Heart left ventricle (tissue), 16 donors: ENCODE data around the gene GABBR2. TPM values are rescaled to one million over a fixed set of nuclear protein-coding genes. Genes with fewer than 3 reads are reported as not detected.

ENCODE experiments used
- ATAC-seq, 4 donors: fragments of 200-7000 bp; cut with Tn5 transposase; one replicate each; pipeline ENCODE4 v1.9.1; 2020 to 2022; ENCODE audit warnings: moderate library complexity in 4 of 4, mild to moderate bottlenecking in 3 of 4, moderate number of reproducible peaks in 1 of 4
- DNase-seq, 5 donors: peaks; one replicate each; pipeline ENCODE4 v3.0.0-alpha.2; 2020
- H3K27ac ChIP-seq, 12 donors: fragments of 200-600 bp; sonication (generic) in 4 of 12; one replicate each; pipeline versions ENCODE4 v1.5.0 to v1.8.0; 2016 to 2022; ENCODE audit warnings: mild to moderate bottlenecking in 2 of 12
- H3K27me3 ChIP-seq, 9 donors: fragments of 200-600 bp; sonication (generic) in 2 of 9; one replicate each; pipeline versions ENCODE4 v1.5.1 to v1.8.0; 2016 to 2022; ENCODE audit warnings: mild to moderate bottlenecking in 3 of 9
- H3K36me3 ChIP-seq, 9 donors: fragments of 200-600 bp; sonication (generic) in 2 of 9; one replicate each; pipeline versions ENCODE4 v1.5.0 to v1.8.0; 2018 to 2022; ENCODE audit warnings: mild to moderate bottlenecking in 2 of 9
- H3K4me1 ChIP-seq, 12 donors: fragments of 200-600 bp; sonication (generic) in 4 of 12; one replicate each; pipeline versions ENCODE4 v1.5.0 to v1.8.0; 2016 to 2022; ENCODE audit warnings: mild to moderate bottlenecking in 3 of 12
- H3K4me3 ChIP-seq, 12 donors: fragments of 200-600 bp; sonication (generic) in 4 of 12; one replicate each; pipeline versions ENCODE4 v1.5.0 to v1.8.0; 2017 to 2022; ENCODE audit warnings: mild to moderate bottlenecking in 9 of 12, moderate library complexity in 4 of 12
- H3K9me3 ChIP-seq, 12 donors: fragments of 200-600 bp; sonication (generic) in 4 of 12; one replicate each; pipeline versions ENCODE4 v1.5.0 to v1.8.0; 2016 to 2022; ENCODE audit warnings: mild to moderate bottlenecking in 1 of 12
- POLR2A ChIP-seq, 2 donors: fragments of 450-650 bp; IDR thresholded peaks; one replicate each; pipeline ENCODE4 v1.6.1; 2017; ENCODE audit warnings: antibody characterized with exemption in 2 of 2, mild to moderate bottlenecking in 2 of 2, moderate library complexity in 2 of 2
- WGBS, 4 donors: extraction: QIAGEN DNeasy Blood & Tissue Kit in 2 of 4; methylation state at CpG; one replicate each; pipeline versions ENCODE4 v1.1.5 to v1.1.7; 2013 to 2018; 5-methylcytosine and 5-hydroxymethylcytosine counted together
- intact Hi-C, 10 donors: fragments of 100-400 bp; cut with DNase I; formaldehyde crosslinking; loops; one replicate each; pipeline versions ENCODE4 v1.11.1 to v1.14.2; 2022
- polyA plus RNA-seq, 2 donors: library from polyadenylated mRNA; stranded (reverse); fragments of 200-250 nt; gene quantifications; one replicate each; pipeline ENCODE4 v1.2.3, GENCODE V29; 2013
- total RNA-seq, 9 donors: library from RNA; depleted of rRNA in 2 of 9; stranded (reverse); fragments of >200 nt in 2 of 9; fragmentation: NEBNext Ultra II Directional in 3 of 9; extraction: Animal tissue kit (Norgen Biotek cat#: 25700) in 3 of 9; gene quantifications; one replicate each; pipeline versions ENCODE4 v1.1.0 to v1.2.4, GENCODE V29; 2016 to 2023
- TF ChIP-seq, protein P1 (sequence below), 12 donors: fragments of 200-600 bp; sonication (generic) in 4 of 12; IDR thresholded peaks; one replicate each; pipeline versions ENCODE4 v1.5.0 to v1.8.0; 2018 to 2022; ENCODE audit warnings: antibody characterized with exemption in 12 of 12, mild to moderate bottlenecking in 5 of 12
- donor health status: ischemic (EF 13 %, LVEDD 7.1; RV severe dilation, severe dysfunction).
- donor health status: healthy with polysubstance abuse.
- donor health status: DM: no; HTN: yes; CAD: no.
- donor health status: DM: no; HTN: no; CAD: no.
- donor health status: ischemic (EF 25% LVEDD 6.9; RV normal size, moderate dysfunction).
- donor health status: ischemic (EF 25% LVEDD 5.7; RV mildly dilated, moderate dysfunction).
- donor health status: healthy.
- donor health status: DM: yes; HTN: yes; CAD: no.
- donor health status: ischemic (EF 35%, LVEDD 5.7; RV mildly dilated, moderate dysfunction).
- donor health status: nonischemic (EF 11% LVEDD 7.7; RV severe dilation, severe dysfunction).
- donor health status: DM: yes; HTN: yes; CAD: no.
- donor health status: PGD.
- donor health status: ischemic (EF 29% LVEDD 5.4; RV normal size, mild dysfunction).
- donor health status: nonischemic (EF 23%, LVEDD 6.1; RV moderate dilation, normal function).

The GABBR2 gene
- total and polyA plus RNA-seq, 11 donors = 0.11 to 3.4 (median 0.58) TPM

DNA sequence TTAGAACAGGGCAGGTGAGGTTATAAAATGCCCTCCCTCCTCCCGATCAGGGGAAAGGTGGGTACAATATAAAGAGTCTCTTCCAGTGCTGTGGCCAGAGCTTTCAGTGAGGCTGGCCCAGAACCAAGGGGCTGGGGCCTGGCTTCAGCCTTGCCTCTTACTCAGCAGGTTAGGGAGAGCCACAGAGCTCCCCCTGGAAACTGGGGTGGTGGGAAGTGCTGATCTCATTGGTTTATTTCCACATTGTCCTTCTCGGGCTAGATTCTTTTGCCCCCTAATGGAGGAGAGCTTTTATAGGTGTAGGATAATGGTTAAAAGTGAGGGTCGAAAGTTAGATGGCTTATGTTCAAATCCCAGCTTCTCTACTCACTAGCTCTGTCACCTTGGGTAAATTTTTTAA lies 266.6 kb downstream of the GABBR2 start:
- Histone ChIP-seq H3K4me1 (no peaks in the 10 kb centered on the region), H3K27ac (no peak overlapping the region), H3K36me3 (no peaks in the 10 kb centered on the region), H3K27me3 (peaks cover 0 to 17% (median 0%) of the 10 kb centered on the region in 9 donors), H3K4me3 (no peak overlapping the region), H3K9me3 (no peaks in the 10 kb centered on the region)
- no peak for DNase-seq
- WGBS, 4 donors = 57 to 67% (median 62%) methylated on average over 3 of the region's 3 CpGs
- TF ChIP-seq, protein P1, sequence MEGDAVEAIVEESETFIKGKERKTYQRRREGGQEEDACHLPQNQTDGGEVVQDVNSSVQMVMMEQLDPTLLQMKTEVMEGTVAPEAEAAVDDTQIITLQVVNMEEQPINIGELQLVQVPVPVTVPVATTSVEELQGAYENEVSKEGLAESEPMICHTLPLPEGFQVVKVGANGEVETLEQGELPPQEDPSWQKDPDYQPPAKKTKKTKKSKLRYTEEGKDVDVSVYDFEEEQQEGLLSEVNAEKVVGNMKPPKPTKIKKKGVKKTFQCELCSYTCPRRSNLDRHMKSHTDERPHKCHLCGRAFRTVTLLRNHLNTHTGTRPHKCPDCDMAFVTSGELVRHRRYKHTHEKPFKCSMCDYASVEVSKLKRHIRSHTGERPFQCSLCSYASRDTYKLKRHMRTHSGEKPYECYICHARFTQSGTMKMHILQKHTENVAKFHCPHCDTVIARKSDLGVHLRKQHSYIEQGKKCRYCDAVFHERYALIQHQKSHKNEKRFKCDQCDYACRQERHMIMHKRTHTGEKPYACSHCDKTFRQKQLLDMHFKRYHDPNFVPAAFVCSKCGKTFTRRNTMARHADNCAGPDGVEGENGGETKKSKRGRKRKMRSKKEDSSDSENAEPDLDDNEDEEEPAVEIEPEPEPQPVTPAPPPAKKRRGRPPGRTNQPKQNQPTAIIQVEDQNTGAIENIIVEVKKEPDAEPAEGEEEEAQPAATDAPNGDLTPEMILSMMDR (IDR thresholded peaks at IDR 0.05) = no peak
- TF ChIP-seq POLR2A (IDR thresholded peaks at IDR 0.05) = no peak
- intact Hi-C loops = no loop called here
- no peak for ATAC-seq

DNA sequence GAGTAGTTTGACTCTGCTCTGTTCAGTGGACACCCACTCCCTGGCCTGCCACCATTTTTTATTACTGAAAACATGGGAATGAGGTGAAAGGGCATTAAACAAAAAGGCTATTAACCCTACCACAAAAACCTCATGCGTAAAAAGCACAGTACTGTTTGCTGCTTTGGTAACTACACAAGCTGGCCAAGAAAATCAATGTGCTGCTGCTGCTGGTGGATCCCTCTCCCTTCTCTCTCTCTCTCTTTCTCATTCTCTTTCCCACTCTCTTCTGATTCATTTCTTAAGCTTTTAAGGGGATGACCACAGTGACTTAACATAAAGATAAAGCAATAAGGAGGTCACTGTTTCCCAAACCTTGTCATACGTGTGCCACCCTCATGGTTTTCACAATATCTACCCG lies 270.1 kb downstream of the GABBR2 start:
- no peak for DNase-seq
- no peak for TF ChIP-seq POLR2A (IDR thresholded peaks at IDR 0.05)
- TF ChIP-seq, protein P1 (IDR thresholded peaks at IDR 0.05) = no peak
- Histone ChIP-seq H3K4me1 (no peaks in the 10 kb centered on the region), H3K27ac (no peak overlapping the region), H3K36me3 (no peaks in the 10 kb centered on the region), H3K4me3 (no peak overlapping the region), H3K9me3 (no peaks in the 10 kb centered on the region), H3K27me3 (peaks cover 0 to 12% (median 0%) of the 10 kb centered on the region in 9 donors)
- 72 to 92% (median 89%) methylated on average over 3 of the region's 3 CpGs for WGBS, 4 donors
- intact Hi-C loops = no loop called here
- no peak for ATAC-seq

DNA sequence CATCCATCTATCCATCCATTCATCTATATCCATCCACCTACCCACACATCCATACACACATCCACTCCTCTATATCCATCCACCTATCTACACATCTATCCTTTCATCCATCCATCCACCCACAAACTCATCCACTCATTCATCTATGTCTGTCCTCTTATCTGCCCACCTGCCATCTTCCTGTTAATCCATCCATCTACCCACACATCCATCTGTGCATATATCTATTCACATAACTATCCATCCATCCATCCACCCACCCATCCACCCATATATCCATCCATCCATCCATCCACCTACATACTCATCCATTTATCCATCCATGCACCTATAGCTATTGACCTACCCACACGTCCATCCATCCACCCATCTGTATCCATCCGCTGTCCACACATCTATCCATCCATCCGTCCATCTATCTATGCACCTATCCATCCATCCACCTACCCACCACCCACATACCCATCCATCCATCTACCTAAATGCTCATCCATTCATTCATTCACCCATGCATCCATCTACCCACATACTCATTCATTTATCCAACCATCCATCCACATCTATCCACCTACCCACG lies 271.2 kb downstream of the GABBR2 start:
- TF ChIP-seq POLR2A (IDR thresholded peaks at IDR 0.05) = no peak
- TF ChIP-seq, protein P1 (IDR thresholded peaks at IDR 0.05) = no peak
- no peak for DNase-seq
- Histone ChIP-seq H3K27ac (no peak overlapping the region), H3K27me3 (peaks cover 0 to 12% (median 0%) of the 10 kb centered on the region in 9 donors), H3K36me3 (no peaks in the 10 kb centered on the region), H3K4me3 (no peak overlapping the region), H3K9me3 (no peaks in the 10 kb centered on the region), H3K4me1 (no peaks in the 10 kb centered on the region)
- intact Hi-C loops = no loop called here
- 89 to 92% (median 90%) methylated on average over 4 of the region's 4 CpGs for WGBS, 4 donors
- no peak for ATAC-seq

DNA sequence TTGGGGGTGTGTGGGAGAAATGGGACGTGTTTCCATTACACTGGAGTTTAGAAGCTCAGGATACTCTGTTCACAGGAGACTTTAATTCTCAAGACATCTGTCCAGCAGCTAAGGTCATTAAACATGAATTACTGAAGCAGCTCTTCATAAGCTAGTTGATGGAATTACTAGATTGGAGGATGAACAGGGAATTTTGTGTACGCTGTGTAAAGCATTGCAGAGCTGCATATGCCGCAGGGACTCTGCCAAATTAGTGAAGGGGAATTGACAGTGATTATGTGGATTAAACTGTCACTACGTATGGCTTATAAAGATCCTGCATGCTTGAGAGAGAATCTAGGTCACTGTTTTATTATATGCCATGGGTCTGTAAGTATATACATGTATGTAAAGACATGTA lies 275.8 kb downstream of the GABBR2 start:
- DNase-seq = no peak

More for the DNA sequence above, 275.8 kb downstream of the GABBR2 start:
- H3K4me1 ChIP-seq = no peaks in the 10 kb centered on the region
- WGBS, 4 donors = 79 to 94% (median 88%) methylated on average over 4 of the region's 4 CpGs
- intact Hi-C loops = no loop called here
- no peaks in the 10 kb centered on the region for H3K9me3 ChIP-seq
- H3K36me3 ChIP-seq = no peaks in the 10 kb centered on the region
- H3K4me3 ChIP-seq = no peak overlapping the region
- no peak for TF ChIP-seq POLR2A (IDR thresholded peaks at IDR 0.05)
- TF ChIP-seq, protein P1 (IDR thresholded peaks at IDR 0.05) = no peak
- no peak for ATAC-seq
- H3K27me3 ChIP-seq = no peaks in the 10 kb centered on the region
- no peak overlapping the region for H3K27ac ChIP-seq
